Measurements from ENCODE around the gene ZEB2.

Gene ZEB2

DNA sequence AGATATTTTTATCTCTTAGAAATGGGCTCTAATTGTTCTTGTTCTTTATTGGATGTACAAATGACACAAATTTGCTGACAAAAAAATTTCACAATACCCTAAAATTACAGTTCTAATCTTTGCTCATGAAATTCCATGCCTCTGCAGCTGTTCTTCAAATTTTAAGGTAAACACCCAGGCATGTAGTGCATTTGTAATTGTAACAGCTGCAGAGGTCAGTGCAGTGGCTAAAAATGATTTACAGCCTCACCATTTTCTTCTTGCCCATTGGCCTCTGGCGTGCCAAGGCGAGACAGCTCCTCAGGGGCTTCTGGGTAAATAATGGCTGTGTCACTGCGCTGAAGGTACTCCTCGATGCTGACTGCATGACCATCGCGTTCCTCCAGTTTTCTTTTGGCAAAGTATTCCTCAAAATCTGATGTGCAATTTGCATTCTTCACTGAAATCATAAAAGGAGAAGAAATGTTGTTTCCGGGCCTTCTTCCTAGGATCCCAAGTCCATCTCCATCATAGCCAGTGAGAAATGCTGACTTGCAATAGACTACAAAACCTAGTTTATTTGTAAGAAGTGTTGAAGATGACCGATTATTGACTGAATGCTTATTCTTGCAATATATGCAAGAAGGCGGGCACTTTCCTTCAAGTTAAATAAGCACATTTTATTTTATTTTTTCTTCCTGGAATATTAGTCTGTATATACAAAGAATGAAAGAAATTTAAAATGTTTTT lies 115.2 kb downstream of the ZEB2 start:
- Histone ChIP-seq H3K4me3 (ENCODE audit: low read depth, low read length, poor library complexity, severe bottlenecking) (no peak overlapping the region), H3K79me2 (ENCODE audit: insufficient read depth, low read length) (no peaks in the 10 kb centered on the region), H3K27ac (ENCODE audit: low read depth, low read length, poor library complexity, severe bottlenecking) (no peak overlapping the region), H3K9me3 (ENCODE audit: low read length) (no peaks in the 10 kb centered on the region), H3K4me2 (ENCODE audit: low read length) (no peak overlapping the region), H3F3A (ENCODE audit: insufficient read depth, low read length) (no peaks in the 10 kb centered on the region), H2AFZ (ENCODE audit: low read length) (no peak overlapping the region), H4K20me1 (ENCODE audit: insufficient read depth, low read length) (no peaks in the 10 kb centered on the region), H3K36me3 (ENCODE audit: insufficient read depth, low read length) (peaks cover 68% of the 10 kb centered on the region), H3K4me1 (ENCODE audit: insufficient read depth, low read length, severe bottlenecking) (peaks cover 43% of the 10 kb centered on the region), H3K9ac (ENCODE audit: low read length) (no peak overlapping the region), H3K27me3 (ENCODE audit: insufficient read depth, low read length) (no peaks in the 10 kb centered on the region), H3K9me2 (ENCODE audit: low read depth, low read length) (no peaks in the 10 kb centered on the region)
- TF ChIP-seq, protein P1, sequence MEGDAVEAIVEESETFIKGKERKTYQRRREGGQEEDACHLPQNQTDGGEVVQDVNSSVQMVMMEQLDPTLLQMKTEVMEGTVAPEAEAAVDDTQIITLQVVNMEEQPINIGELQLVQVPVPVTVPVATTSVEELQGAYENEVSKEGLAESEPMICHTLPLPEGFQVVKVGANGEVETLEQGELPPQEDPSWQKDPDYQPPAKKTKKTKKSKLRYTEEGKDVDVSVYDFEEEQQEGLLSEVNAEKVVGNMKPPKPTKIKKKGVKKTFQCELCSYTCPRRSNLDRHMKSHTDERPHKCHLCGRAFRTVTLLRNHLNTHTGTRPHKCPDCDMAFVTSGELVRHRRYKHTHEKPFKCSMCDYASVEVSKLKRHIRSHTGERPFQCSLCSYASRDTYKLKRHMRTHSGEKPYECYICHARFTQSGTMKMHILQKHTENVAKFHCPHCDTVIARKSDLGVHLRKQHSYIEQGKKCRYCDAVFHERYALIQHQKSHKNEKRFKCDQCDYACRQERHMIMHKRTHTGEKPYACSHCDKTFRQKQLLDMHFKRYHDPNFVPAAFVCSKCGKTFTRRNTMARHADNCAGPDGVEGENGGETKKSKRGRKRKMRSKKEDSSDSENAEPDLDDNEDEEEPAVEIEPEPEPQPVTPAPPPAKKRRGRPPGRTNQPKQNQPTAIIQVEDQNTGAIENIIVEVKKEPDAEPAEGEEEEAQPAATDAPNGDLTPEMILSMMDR (IDR thresholded peaks at IDR 0.05; ENCODE audit: low read length): no peak
- no peak for TF ChIP-seq EZH2 (IDR thresholded peaks at IDR 0.05; ENCODE audit: borderline replicate concordance, low read length)

DNA sequence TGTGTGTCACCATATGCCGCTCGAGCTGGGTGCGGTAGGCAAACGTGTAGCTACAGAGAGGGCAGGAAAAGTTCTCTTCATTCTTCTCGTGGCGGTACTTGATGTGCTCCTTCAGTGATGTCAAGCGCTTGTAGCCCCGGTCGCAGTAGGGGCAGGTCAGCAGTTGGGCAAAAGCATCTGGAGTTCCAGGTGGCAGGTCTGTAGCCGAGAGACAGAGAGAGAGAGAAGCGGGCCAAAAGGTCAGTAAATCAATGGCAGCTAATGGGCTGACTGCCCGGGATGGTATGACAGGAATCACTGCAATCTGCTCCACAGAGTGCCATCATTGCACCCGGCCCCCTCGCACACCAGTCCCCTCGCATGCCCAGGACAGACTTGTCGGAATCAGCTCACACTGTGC lies 116.0 kb downstream of the ZEB2 start:
- Histone ChIP-seq H4K20me1 (ENCODE audit: insufficient read depth, low read length) (no peaks in the 10 kb centered on the region), H3K4me1 (ENCODE audit: insufficient read depth, low read length, severe bottlenecking) (peaks cover 43% of the 10 kb centered on the region), H3K9me2 (ENCODE audit: low read depth, low read length) (no peaks in the 10 kb centered on the region), H3K9me3 (ENCODE audit: low read length) (no peaks in the 10 kb centered on the region), H2AFZ (ENCODE audit: low read length) (no peak overlapping the region), H3K79me2 (ENCODE audit: insufficient read depth, low read length) (no peaks in the 10 kb centered on the region), H3K27me3 (ENCODE audit: insufficient read depth, low read length) (no peaks in the 10 kb centered on the region), H3K9ac (ENCODE audit: low read length) (no peak overlapping the region), H3K4me3 (ENCODE audit: low read depth, low read length, poor library complexity, severe bottlenecking) (no peak overlapping the region), H3F3A (ENCODE audit: insufficient read depth, low read length) (no peaks in the 10 kb centered on the region), H3K36me3 (ENCODE audit: insufficient read depth, low read length) (peaks cover 70% of the 10 kb centered on the region), H3K27ac (ENCODE audit: low read depth, low read length, poor library complexity, severe bottlenecking) (no peak overlapping the region), H3K4me2 (ENCODE audit: low read length) (no peak overlapping the region)
- TF ChIP-seq, protein P1 (IDR thresholded peaks at IDR 0.05; ENCODE audit: low read length): no peak
- TF ChIP-seq EZH2 (IDR thresholded peaks at IDR 0.05; ENCODE audit: borderline replicate concordance, low read length): no peak

DNA sequence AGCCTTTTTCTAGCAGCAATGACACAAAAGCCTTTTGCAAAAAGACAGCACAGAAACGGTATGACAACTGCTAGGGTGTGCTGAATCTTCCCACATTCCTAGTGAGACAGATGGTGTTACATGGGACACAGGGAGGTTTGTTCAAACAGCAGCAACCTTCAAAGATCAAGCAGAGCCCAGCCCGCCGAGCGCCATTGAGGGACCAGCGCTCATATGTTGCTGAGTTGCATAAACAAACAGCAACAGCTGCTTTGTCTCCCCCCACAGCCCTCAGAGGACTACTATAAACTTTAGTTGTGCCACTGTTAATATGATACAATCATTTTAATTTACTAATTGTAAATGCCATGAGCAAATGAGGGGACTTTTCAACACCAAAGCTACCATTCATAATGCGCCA lies 117.7 kb downstream of the ZEB2 start:
- H3F3A ChIP-seq (ENCODE audit: insufficient read depth, low read length): no peaks in the 10 kb centered on the region
- H4K20me1 ChIP-seq (ENCODE audit: insufficient read depth, low read length): no peaks in the 10 kb centered on the region
- H3K9me3 ChIP-seq (ENCODE audit: low read length): no peaks in the 10 kb centered on the region
- no peak overlapping the region for H3K4me3 ChIP-seq (ENCODE audit: low read depth, low read length, poor library complexity, severe bottlenecking)
- peaks cover 43% of the 10 kb centered on the region for H3K4me1 ChIP-seq (ENCODE audit: insufficient read depth, low read length, severe bottlenecking)
- peaks cover 71% of the 10 kb centered on the region for H3K36me3 ChIP-seq (ENCODE audit: insufficient read depth, low read length)
- peak overlapping the region; percentile 67 for H3K27ac ChIP-seq (ENCODE audit: low read depth, low read length, poor library complexity, severe bottlenecking)
- no peaks in the 10 kb centered on the region for H3K27me3 ChIP-seq (ENCODE audit: insufficient read depth, low read length)
- TF ChIP-seq EZH2 (IDR thresholded peaks at IDR 0.05; ENCODE audit: borderline replicate concordance, low read length): no peak
- TF ChIP-seq, protein P1 (IDR thresholded peaks at IDR 0.05; ENCODE audit: low read length): no peak
- H3K4me2 ChIP-seq (ENCODE audit: low read length): no peak overlapping the region; the same call in 1 of the 2 replicates
- no peaks in the 10 kb centered on the region for H3K79me2 ChIP-seq (ENCODE audit: insufficient read depth, low read length)
- no peak overlapping the region for H2AFZ ChIP-seq (ENCODE audit: low read length)
- no peaks in the 10 kb centered on the region for H3K9me2 ChIP-seq (ENCODE audit: low read depth, low read length)
- no peak overlapping the region for H3K9ac ChIP-seq (ENCODE audit: low read length)
